HFFc6 (cell line): ENCODE measurements around the gene SOS1. TPM values are rescaled to one million over a fixed set of nuclear protein-coding genes. Genes with fewer than 3 reads are reported as not detected.
A peak's percentile ranks its signal among the peaks of the same experiment; 100 is the strongest.

Source experiments
- DNase-seq: peaks from one replicate; pipeline ENCODE4 v3.0.0-alpha.2; 2018
- H3K27ac Mint-ChIP-seq: 2 replicates; pipeline ENCODE4 v1.8.0; 2020; ENCODE audit warnings: mild to moderate bottlenecking, mixed read lengths
- H3K27me3 Mint-ChIP-seq: 2 replicates; pipeline ENCODE4 v1.8.0; 2021; ENCODE audit warnings: mild to moderate bottlenecking, moderate library complexity, mixed read lengths; ENCODE audit not compliant: insufficient read depth
- H3K36me3 Mint-ChIP-seq: 2 replicates; pipeline ENCODE4 v1.8.0; 2021; ENCODE audit warnings: low read depth, mixed read lengths
- H3K4me1 Mint-ChIP-seq: 2 replicates; pipeline ENCODE4 v1.8.0; 2020; ENCODE audit warnings: low read depth, mixed read lengths
- H3K4me3 Mint-ChIP-seq: 2 replicates; pipeline ENCODE4 v1.8.0; 2020; ENCODE audit warnings: mild to moderate bottlenecking, moderate library complexity, mixed read lengths
- H3K9me3 Mint-ChIP-seq: 2 replicates; pipeline ENCODE4 v1.8.0; 2020; ENCODE audit warnings: mild to moderate bottlenecking, mixed read lengths
- total RNA-seq, 6 experiments: library from RNA; stranded (reverse); fragmentation: NEBNext Ultra II Directional; extraction: Animal tissue kit (Norgen Biotek cat#: 25700); gene quantifications; 2 replicates in 1 of 6; 3 replicates in 5 of 6; pipeline ENCODE4 v1.2.3, GENCODE V29; 2021
- TF ChIP-seq, protein P1 (sequence below): fragments of 200-600 bp; sonication (generic); IDR thresholded peaks from 2 replicates; pipeline ENCODE4 v1.5.0; 2021; ENCODE audit warnings: antibody characterized with exemption, mild to moderate bottlenecking

Gene SOS1
- total RNA-seq, 6 experiments from 2014 or later = 20.9 to 31.4 (median 24.6) TPM

GRCh38 chr2:38948995-38949394, 171.9 kb downstream of the SOS1 start:
- Mint-ChIP-seq H3K27ac (no peak overlapping the region; the same call in 1 of the 2 replicates), H3K27me3 (peaks cover 7% of the 10 kb centered on the region), H3K36me3 (no peaks in the 10 kb centered on the region), H3K4me3 (no peak overlapping the region), H3K4me1 (peaks cover 20% of the 10 kb centered on the region), H3K9me3 (no peaks in the 10 kb centered on the region)
- DNase-seq = no peak
- TF ChIP-seq, protein P1, sequence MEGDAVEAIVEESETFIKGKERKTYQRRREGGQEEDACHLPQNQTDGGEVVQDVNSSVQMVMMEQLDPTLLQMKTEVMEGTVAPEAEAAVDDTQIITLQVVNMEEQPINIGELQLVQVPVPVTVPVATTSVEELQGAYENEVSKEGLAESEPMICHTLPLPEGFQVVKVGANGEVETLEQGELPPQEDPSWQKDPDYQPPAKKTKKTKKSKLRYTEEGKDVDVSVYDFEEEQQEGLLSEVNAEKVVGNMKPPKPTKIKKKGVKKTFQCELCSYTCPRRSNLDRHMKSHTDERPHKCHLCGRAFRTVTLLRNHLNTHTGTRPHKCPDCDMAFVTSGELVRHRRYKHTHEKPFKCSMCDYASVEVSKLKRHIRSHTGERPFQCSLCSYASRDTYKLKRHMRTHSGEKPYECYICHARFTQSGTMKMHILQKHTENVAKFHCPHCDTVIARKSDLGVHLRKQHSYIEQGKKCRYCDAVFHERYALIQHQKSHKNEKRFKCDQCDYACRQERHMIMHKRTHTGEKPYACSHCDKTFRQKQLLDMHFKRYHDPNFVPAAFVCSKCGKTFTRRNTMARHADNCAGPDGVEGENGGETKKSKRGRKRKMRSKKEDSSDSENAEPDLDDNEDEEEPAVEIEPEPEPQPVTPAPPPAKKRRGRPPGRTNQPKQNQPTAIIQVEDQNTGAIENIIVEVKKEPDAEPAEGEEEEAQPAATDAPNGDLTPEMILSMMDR = no peak

DNA sequence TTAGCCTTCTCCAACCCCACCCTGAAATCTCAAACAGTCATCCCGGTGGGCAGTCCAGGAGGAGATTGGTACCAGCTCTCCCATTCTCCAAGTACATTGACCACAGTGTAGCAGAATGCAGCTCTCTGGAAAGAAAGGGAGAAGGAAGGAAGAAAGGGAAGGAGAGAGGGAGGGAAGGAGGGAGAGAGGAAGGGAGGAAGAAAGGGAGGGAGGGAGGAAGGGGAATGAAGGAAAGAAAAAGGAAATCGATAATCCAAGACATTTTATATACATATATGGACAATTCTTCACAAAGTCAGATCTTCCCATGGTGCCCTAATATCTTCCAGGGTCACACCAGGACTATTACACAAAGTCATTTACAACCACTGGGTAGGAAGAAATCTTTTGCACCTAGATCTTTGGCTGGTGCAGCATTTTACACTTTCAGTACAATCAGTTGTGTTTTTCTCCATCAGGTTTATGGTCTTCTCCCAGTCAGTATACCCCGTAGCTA, 172.4 kb downstream of the SOS1 start:
- H3K9me3 Mint-ChIP-seq = no peaks in the 10 kb centered on the region
- DNase-seq = no peak
- H3K4me3 Mint-ChIP-seq = no peak overlapping the region
- no peak overlapping the region for H3K27ac Mint-ChIP-seq
- H3K4me1 Mint-ChIP-seq = peaks cover 25% of the 10 kb centered on the region
- peaks cover 5% of the 10 kb centered on the region for H3K27me3 Mint-ChIP-seq
- no peaks in the 10 kb centered on the region for H3K36me3 Mint-ChIP-seq
- TF ChIP-seq, protein P1 = no peak

DNA sequence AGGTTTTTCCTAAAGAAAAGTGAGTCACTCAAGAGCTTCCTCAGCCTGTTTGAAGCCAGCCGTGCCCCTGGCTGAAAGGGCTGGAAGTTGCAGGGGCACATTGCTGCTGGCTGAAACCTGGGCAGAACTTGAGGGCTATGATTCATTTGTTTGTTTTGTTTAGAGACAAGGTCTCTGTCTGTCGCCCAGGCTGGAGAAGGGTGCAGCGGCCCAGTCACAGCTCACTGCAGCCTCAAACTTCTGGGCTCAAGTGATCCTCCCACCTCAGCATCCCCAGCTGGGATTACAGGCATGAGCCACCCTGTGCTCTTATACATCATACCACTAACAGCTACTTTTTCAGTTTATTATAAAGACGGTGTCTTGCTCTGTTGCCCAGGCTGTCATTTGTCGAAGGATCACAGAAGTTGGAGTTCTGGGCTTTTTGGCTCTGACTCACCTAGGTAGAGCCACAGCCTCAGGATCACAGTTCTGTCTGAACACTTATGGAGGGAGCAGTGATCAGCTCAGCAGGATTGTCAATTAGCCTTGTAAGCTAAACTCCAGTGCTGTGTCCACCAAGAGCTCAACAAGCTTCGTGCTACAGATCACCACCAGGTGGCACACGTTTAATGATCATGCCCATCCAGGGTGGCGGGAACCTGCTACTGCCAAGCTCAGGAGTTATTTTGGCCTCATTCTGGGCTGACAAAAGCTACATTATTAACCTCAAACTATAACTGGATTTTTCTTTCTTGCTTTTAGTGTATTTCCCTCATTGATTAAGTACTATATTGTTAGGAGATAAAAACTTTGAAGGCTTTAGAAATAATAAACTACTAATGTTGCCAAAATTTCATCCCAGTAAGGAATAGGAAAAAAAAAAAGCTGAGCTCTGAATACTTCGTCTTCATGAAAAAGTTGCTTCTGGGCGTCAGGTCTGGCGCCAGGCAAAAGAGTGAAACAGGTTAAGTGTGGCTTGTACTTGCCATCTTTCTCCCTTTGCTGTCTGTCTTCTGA, 173.3 kb downstream of the SOS1 start:
- Mint-ChIP-seq H3K9me3 (no peaks in the 10 kb centered on the region), H3K27ac (peak overlapping the region; percentile 68), H3K4me3 (peak overlapping the region; percentile 30), H3K36me3 (no peaks in the 10 kb centered on the region), H3K27me3 (peaks cover 5% of the 10 kb centered on the region), H3K4me1 (peaks cover 31% of the 10 kb centered on the region)
- TF ChIP-seq, protein P1 = peak; percentile 85
- DNase-seq = peak; percentile 85

DNA sequence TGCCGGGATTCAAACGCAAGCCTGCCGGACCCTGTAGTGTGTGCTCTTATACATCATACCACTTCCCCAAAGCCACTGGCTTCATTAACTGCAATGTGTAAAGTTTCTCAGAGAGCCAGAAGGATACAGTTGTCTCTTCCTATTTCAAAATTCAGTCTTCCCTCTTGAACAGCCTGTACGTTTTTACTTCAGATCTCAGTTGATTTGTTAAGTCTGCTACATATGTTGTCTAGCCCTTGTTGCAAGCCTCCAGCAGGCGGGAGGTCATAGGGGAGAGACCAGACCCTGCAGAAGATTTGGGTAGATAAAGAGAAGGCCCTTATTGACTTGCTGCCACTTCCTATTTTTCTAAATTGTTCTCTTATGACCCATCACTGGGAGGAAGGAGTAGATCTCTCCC, 174.9 kb downstream of the SOS1 start:
- Mint-ChIP-seq H3K36me3 (no peaks in the 10 kb centered on the region), H3K4me1 (peaks cover 31% of the 10 kb centered on the region), H3K27me3 (peaks cover 5% of the 10 kb centered on the region), H3K27ac (no peak overlapping the region), H3K4me3 (no peak overlapping the region), H3K9me3 (no peaks in the 10 kb centered on the region)
- TF ChIP-seq, protein P1 = no peak
- no peak for DNase-seq

DNA sequence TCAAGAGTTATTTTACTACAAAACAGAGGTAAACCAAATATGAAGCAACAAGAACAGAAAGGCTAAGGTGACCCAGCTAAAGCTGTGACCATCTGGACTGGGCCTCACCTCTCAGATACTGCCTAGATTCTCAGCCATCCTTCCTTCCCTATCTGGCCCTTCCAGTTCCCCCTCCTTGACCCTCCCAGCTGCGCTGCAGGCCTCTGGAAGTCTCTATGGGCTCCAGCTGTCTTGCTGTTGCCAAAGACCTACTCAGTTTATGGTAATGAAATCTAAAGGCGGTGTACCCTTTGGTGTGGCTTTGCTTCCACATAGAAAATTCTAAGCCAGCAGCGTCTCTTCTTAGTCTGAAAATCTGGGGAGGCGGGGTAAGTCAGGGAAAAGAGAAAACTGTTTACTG, 175.5 kb downstream of the SOS1 start:
- no peak for DNase-seq
- peaks cover 31% of the 10 kb centered on the region for H3K4me1 Mint-ChIP-seq
- H3K36me3 Mint-ChIP-seq = no peaks in the 10 kb centered on the region
- H3K27ac Mint-ChIP-seq = no peak overlapping the region
- no peak overlapping the region for H3K4me3 Mint-ChIP-seq
- TF ChIP-seq, protein P1 = no peak
- H3K27me3 Mint-ChIP-seq = peaks cover 5% of the 10 kb centered on the region
- H3K9me3 Mint-ChIP-seq = no peaks in the 10 kb centered on the region
